Measurements from ENCODE around the gene ZGPAT. TPM values are rescaled to one million over a fixed set of nuclear protein-coding genes. Genes with fewer than 3 reads are reported as not detected.
A peak's percentile ranks its signal among the peaks of the same experiment; 100 is the strongest.

The ZGPAT gene
- total and polyA plus RNA-seq, 2 donors (not counting 1 experiment from before 2014, with no cell fraction given) = 46.1 to 62.1 TPM

GRCh38 chr20:63737945-63738686 is 30.3 kb downstream of the ZGPAT start:
- Histone ChIP-seq H3K4me1 (ENCODE audit: control insufficient read depth in 2 of 2, insufficient read depth in 2 of 2, low read length in 2 of 2) (peaks cover 35 to 46% of the 10 kb centered on the region in 2 donors), H3K27ac (ENCODE audit: low read length in 2 of 2) (no peak overlapping the region), H3K4me2 (replicated peaks; ENCODE audit: low read depth, low read length, poor library complexity, severe bottlenecking) (peak overlapping the region; percentile 93), H3K36me3 (replicated peaks in 1 of 2; ENCODE audit: control extremely low read depth in 1 of 2, control insufficient read depth in 1 of 2, extremely low read depth in 1 of 2, insufficient read depth in 2 of 2, low read length in 1 of 2) (peaks cover 0 to 24% of the 10 kb centered on the region in 2 experiments), H3K4me3 (ENCODE audit: control extremely low read depth in 1 of 5, extremely low read depth in 1 of 5, insufficient read depth in 1 of 5, low read depth in 2 of 5, low read length in 4 of 5) (peak overlapping the region in 4 of 5 experiments; percentile 44 to 54 (median 48)), H2AFZ (ENCODE audit: insufficient read depth, low read depth, low read length, poor library complexity, severe bottlenecking) (no peak overlapping the region), H4K20me1 (ENCODE audit: control insufficient read depth, insufficient read depth, low read length, poor library complexity, severe bottlenecking) (peaks cover 42% of the 10 kb centered on the region), H3K79me2 (ENCODE audit: control insufficient read depth, insufficient read depth, low read length) (peaks cover 27% of the 10 kb centered on the region), H3K9ac (ENCODE audit: low read length) (peak overlapping the region; percentile 65), H3K9me3 (ENCODE audit: control extremely low read depth in 1 of 3, control insufficient read depth in 2 of 3, insufficient read depth in 1 of 3, low read length in 2 of 3) (no peaks in the 10 kb centered on the region), H3K27me3 (replicated peaks in 1 of 4; ENCODE audit: control extremely low read depth in 1 of 4, control insufficient read depth in 3 of 4, insufficient read depth in 4 of 4, low read length in 3 of 4) (no peaks in the 10 kb centered on the region)
- CTCF ChIA-PET = interaction anchor here (1.0 kb wide), 1 partner anchor 201 kb away, joined by 3 read pairs; the partner anchor contains the start of gene PTK6
- 24% methylated on average over 43 of the region's 43 CpGs for WGBS (ENCODE audit: insufficient coverage)
- intact Hi-C loops (cut with micrococcal nuclease) = loop anchor here (2.0 to 5.0 kb wide), 2 partner anchors 79 to 201 kb away; partner anchors contain the start of genes PTK6 and RTEL1
- POLR2A ChIA-PET = interaction anchor here (0.6 to 2.5 kb wide), 5 partner anchors 28 to 80 kb away, joined by 3 to 20 read pairs (median 4); partner anchors contain the start of genes ARFRP1 and ZGPAT
- TF ChIP-seq CTCF (IDR thresholded peaks at IDR 0.05) (no peak), EZH2 (IDR thresholded peaks at IDR 0.05; ENCODE audit: borderline replicate concordance, insufficient read depth, low read depth, low read length, poor library complexity, severe bottlenecking) (no peak)
- DNase-seq (peak; percentile 63), ATAC-seq (ENCODE audit: low read depth) (peak; percentile 11)
- Mint-ChIP-seq H3K27ac (peak overlapping the region; percentile 53), H3K27me3 (no peaks in the 10 kb centered on the region), H3K9me3 (ENCODE audit: insufficient read depth) (no peaks in the 10 kb centered on the region), H3K4me1 (peaks cover 22% of the 10 kb centered on the region), H3K4me3 (peak overlapping the region; percentile 80)
